HUES48 (cell line): Measurements from ENCODE around the gene NTM.
"Not testable (repeated sequence)": the region's sequence is repeated elsewhere in the genome, so short reads cannot be mapped to it uniquely, and the experiment has no call there.

Experiments used
- H3K27ac ChIP-seq: one replicate; pipeline ENCODE4 v1.7.0; 2013; ENCODE audit warnings: low read depth, low read length, inconsistent platforms
- H3K27me3 ChIP-seq: 2 replicates; pipeline ENCODE4 v1.6.1; 2013; ENCODE audit warnings: mild to moderate bottlenecking, low read length; ENCODE audit not compliant: control insufficient read depth, insufficient read depth
- H3K36me3 ChIP-seq: 2 replicates; pipeline ENCODE4 v1.6.1; 2013; ENCODE audit warnings: low read length; ENCODE audit not compliant: control insufficient read depth, insufficient read depth
- H3K4me1 ChIP-seq: 2 replicates; pipeline ENCODE4 v1.6.1; 2013; ENCODE audit warnings: mild to moderate bottlenecking, low read length; ENCODE audit not compliant: control insufficient read depth, insufficient read depth
- H3K4me3 ChIP-seq: 2 replicates; pipeline ENCODE4 v1.5.1; 2013; ENCODE audit warnings: mild to moderate bottlenecking, low read depth, low read length
- H3K9ac ChIP-seq: 2 replicates; pipeline ENCODE4 v1.6.1; 2013; ENCODE audit warnings: mild to moderate bottlenecking, low read depth, low read length, moderate library complexity
- H3K9me3 ChIP-seq: 2 replicates; pipeline ENCODE4 v1.6.1; 2013; ENCODE audit warnings: low read length; ENCODE audit not compliant: control insufficient read depth, insufficient read depth

The NTM gene

GRCh38 chr11:132068556-132068955 lies 698.1 kb downstream of the NTM start:
- Histone ChIP-seq H3K9ac (no peak overlapping the region), H3K4me3 (no peak overlapping the region), H3K27me3 (no peaks in the 10 kb centered on the region), H3K27ac (no peak overlapping the region), H3K9me3 (no peaks in the 10 kb centered on the region), H3K36me3 (no peaks in the 10 kb centered on the region), H3K4me1 (peaks cover 12% of the 10 kb centered on the region; the same call in 1 of the 2 replicates)

GRCh38 chr11:132069593-132069992 lies 699.2 kb downstream of the NTM start:
- H3K4me3 ChIP-seq, H3K27ac ChIP-seq, H3K9ac ChIP-seq, H3K36me3 ChIP-seq, H3K9me3 ChIP-seq, H3K27me3 ChIP-seq: not testable (repeated sequence)
- H3K4me1 ChIP-seq, result peaks cover 12% of the 10 kb centered on the region; the same call in 1 of the 2 replicates

- H3K9me3 ChIP-seq, H3K27me3 ChIP-seq, H3K9ac ChIP-seq, H3K36me3 ChIP-seq, H3K4me3 ChIP-seq, H3K27ac ChIP-seq: not testable (repeated sequence)
- H3K4me1 ChIP-seq, result peaks cover 12% of the 10 kb centered on the region; the same call in 1 of the 2 replicates
Observed at GRCh38 chr11:132070907-132071306, 700.5 kb downstream of the NTM start.

DNA sequence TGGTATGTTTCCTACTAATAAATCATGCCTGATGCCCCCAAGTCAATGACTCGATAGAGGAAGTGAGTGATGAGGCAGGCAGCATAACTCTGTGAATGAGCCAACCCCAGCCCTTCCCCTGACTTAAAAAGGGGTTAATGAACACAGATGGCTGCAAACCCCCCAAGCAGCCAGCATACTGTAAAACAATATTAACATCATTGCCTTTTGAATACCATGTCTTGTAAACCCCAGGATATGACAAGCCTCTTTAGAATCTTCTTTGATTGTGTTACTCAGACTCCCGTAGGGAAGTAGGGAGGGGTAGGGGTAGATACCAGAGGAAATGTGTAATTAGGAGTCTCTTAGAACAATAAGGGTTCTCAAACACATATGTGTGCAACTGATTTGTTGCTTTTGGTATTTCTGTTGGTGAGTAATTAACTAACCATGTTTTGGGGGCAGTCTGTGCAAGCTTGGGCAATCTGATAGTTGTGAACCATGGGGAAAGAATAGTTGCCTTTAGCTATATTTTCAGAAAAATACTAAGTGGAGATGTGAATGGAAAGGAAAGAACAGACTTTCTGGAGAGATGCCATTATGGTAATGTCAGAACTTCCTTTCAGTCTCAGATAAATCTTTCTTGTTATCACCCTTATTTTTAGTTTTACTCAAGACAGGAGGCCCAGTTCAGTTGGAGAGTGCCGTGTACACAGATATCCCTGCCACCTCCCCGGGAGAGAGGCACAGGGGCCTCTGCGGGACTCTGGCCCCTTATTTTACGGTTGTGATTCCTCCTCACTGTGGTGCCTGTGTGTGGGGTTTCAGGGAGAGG lies 701.8 kb downstream of the NTM start:
- peaks cover 12% of the 10 kb centered on the region; the same call in 1 of the 2 replicates for H3K4me1 ChIP-seq
- no peaks in the 10 kb centered on the region for H3K36me3 ChIP-seq
- no peaks in the 10 kb centered on the region for H3K27me3 ChIP-seq
- peak overlapping the region; percentile 89 for H3K27ac ChIP-seq
- H3K9me3 ChIP-seq, result no peaks in the 10 kb centered on the region
- H3K9ac ChIP-seq, result no peak overlapping the region
- H3K4me3 ChIP-seq, result no peak overlapping the region

- no peaks in the 10 kb centered on the region for H3K9me3 ChIP-seq
- no peak overlapping the region for H3K4me3 ChIP-seq
- no peaks in the 10 kb centered on the region for H3K36me3 ChIP-seq
- peaks cover 12% of the 10 kb centered on the region; the same call in 1 of the 2 replicates for H3K4me1 ChIP-seq
- no peaks in the 10 kb centered on the region for H3K27me3 ChIP-seq
- H3K27ac ChIP-seq, result peak overlapping the region; percentile 89
- no peak overlapping the region for H3K9ac ChIP-seq
Observed at GRCh38 chr11:132072858-132073211, 702.4 kb downstream of the NTM start.

DNA sequence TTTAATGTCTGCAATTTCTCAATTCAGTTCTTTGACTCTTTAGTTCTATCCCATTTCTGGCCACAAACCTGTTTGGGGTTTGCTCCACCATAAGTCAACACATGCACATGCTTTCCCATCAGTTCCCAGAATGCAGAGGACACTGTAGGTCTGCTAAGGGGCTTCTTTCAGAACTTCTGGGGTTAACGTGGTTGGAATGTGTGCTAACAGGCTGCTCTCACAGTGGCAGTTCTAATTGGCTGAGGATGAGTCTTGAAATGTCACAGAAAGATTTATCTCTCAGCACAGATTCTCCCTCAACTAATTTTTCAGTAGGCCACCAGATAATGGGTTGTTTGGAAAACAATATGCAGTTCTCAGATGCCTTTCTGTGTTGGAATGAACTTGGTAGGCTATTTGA lies 703.4 kb downstream of the NTM start:
- Histone ChIP-seq H3K4me1 (peaks cover 12% of the 10 kb centered on the region; the same call in 1 of the 2 replicates), H3K4me3 (no peak overlapping the region), H3K27me3 (no peaks in the 10 kb centered on the region), H3K27ac (no peak overlapping the region), H3K9me3 (no peaks in the 10 kb centered on the region), H3K36me3 (no peaks in the 10 kb centered on the region), H3K9ac (no peak overlapping the region)

- Histone ChIP-seq H3K9ac (no peak overlapping the region), H3K4me1 (peaks cover 12% of the 10 kb centered on the region; the same call in 1 of the 2 replicates), H3K9me3 (no peaks in the 10 kb centered on the region), H3K36me3 (no peaks in the 10 kb centered on the region), H3K4me3 (no peak overlapping the region), H3K27me3 (no peaks in the 10 kb centered on the region), H3K27ac (no peak overlapping the region)
Observed at GRCh38 chr11:132075447-132075846, 705.0 kb downstream of the NTM start.

GRCh38 chr11:132077416-132077815 lies 707.0 kb downstream of the NTM start:
- Histone ChIP-seq H3K27me3 (no peaks in the 10 kb centered on the region), H3K27ac (no peak overlapping the region), H3K9me3 (no peaks in the 10 kb centered on the region), H3K9ac (no peak overlapping the region), H3K36me3 (no peaks in the 10 kb centered on the region), H3K4me3 (no peak overlapping the region), H3K4me1 (peaks cover 2% of the 10 kb centered on the region; the same call in 1 of the 2 replicates)

DNA sequence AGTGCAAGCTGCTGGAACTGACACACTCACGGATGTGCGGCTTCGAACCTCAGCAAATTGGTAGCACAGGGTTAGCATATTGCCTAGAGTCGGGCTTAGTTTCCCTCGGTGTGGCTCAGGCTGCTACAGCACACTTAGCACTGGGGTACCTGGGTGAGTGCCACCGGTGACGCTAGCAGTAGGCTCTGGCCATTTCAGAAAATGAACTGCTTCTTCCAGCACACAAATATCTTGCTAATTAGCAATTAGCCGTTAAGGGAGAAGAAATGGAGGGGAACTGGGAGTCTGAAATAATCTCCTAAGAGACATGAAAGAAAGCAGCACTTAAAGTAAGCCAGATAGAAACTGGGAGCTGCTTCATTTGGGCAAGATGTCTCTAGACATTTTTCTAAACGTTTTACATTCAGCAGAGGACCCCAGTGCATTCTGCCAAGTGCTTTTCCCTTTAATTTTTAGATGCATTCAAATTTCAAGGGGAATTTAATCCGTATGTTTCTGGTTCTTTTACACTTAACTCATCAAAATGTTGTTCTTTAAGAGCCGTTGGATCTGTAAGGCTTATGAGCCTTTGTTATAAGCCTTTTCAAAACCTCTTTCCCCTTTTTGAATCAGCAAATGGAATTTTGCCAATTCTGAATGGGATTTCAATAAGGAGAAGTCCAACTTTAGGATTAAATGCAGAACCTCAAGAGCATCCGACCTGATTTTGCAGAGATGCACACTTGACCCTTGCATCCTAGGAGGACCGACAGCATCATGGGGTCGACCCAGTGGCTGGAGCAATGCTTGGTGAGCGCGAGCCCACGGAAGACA lies 708.1 kb downstream of the NTM start:
- Histone ChIP-seq H3K4me1 (no peaks in the 10 kb centered on the region), H3K36me3 (no peaks in the 10 kb centered on the region), H3K9ac (no peak overlapping the region), H3K27me3 (no peaks in the 10 kb centered on the region), H3K4me3 (no peak overlapping the region), H3K9me3 (no peaks in the 10 kb centered on the region; the same call in none of the 2 replicates), H3K27ac (no peak overlapping the region)

GRCh38 chr11:132080127-132080526 lies 709.7 kb downstream of the NTM start:
- Histone ChIP-seq H3K4me1 (no peaks in the 10 kb centered on the region), H3K27ac (no peak overlapping the region), H3K9ac (no peak overlapping the region), H3K27me3 (no peaks in the 10 kb centered on the region), H3K36me3 (no peaks in the 10 kb centered on the region), H3K4me3 (no peak overlapping the region), H3K9me3 (peaks cover 15% of the 10 kb centered on the region)

- Histone ChIP-seq H3K9ac (no peak overlapping the region), H3K27me3 (no peaks in the 10 kb centered on the region), H3K36me3 (no peaks in the 10 kb centered on the region), H3K4me3 (no peak overlapping the region), H3K27ac (no peak overlapping the region), H3K9me3 (peaks cover 34% of the 10 kb centered on the region), H3K4me1 (no peaks in the 10 kb centered on the region)
Observed at GRCh38 chr11:132082566-132082965, 712.2 kb downstream of the NTM start.
